GM19324 (cell line): ENCODE measurements around the gene YIPF6.
"Not testable (repeated sequence)": the region's sequence is repeated elsewhere in the genome, so short reads cannot be mapped to it uniquely, and the experiment has no call there.

Source experiments
- ATAC-seq: cut with Tn5 transposase; IDR thresholded peaks from one replicate; pipeline ENCODE4 v1.9.1; 2021; ENCODE audit warnings: mild to moderate bottlenecking, moderate library complexity; ENCODE audit not compliant: unreplicated experiment, low FRiP score

The YIPF6 gene

DNA sequence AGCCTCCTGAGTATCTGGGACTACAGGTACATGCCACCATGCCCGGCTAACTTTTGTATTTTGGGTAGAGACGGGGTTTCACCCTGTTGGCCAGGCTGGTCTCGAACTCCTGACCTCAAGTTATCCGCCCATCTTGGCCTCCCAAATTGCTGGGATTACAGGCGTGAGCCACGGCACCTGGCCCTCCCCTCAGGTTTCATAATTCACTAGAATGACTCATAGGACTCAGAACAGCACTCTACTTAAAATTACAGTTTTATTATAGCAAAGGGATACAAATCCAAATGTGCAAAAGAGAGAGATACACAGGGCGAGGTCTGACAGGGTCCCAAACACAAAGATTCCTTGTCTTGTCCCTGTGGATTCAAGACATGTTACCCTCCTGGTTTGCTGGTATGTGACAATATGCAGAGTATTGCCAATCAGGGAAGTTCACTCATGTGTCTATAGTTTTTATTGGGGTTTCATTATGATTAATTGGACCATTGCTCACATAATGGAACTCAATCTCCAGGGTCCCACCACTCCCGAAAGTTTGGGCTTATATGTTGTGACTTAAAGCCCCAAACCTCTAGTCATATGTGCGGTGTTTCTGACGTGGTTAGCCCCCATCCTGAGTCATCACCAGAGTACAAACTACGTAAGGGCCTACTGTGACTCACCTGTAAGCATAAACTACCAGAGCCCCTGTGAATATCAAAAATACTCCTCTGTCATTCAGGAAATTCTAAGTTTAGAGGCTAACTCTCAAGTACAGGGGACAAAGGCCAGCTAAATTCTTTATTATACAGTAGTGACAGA, 5.2 kb downstream of the YIPF6 start:
- ATAC-seq: no peak

GRCh38 chrX:68506649-68507048, 7.8 kb downstream of the YIPF6 start:
- ATAC-seq: no peak

DNA sequence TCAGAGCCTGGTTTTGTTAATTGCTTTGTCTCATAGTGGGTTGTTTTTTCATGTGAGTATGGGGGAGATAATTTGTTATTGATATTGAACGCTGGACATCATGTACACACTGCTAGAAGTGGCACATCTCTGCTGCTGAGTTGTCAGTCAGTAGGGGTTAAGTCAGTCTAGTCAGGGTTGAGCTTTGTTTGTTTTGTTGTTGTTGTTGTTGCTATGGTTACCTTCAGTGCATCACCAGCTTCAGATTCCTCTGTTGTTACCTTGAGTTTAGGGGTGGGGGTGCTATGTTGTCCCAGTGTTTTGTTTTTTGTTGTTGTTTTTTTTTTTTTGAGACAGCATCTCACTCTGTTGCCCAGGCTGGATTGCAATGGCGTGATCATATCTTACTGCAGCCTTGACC, 9.9 kb downstream of the YIPF6 start:
- ATAC-seq: no peak

- ATAC-seq: peak; percentile 75
These were observed 12.4 kb downstream of the YIPF6 start for GRCh38 chrX:68511255-68511654.

GRCh38 chrX:68524680-68525079, 25.8 kb downstream of the YIPF6 start:
- not testable (repeated sequence) for ATAC-seq

DNA sequence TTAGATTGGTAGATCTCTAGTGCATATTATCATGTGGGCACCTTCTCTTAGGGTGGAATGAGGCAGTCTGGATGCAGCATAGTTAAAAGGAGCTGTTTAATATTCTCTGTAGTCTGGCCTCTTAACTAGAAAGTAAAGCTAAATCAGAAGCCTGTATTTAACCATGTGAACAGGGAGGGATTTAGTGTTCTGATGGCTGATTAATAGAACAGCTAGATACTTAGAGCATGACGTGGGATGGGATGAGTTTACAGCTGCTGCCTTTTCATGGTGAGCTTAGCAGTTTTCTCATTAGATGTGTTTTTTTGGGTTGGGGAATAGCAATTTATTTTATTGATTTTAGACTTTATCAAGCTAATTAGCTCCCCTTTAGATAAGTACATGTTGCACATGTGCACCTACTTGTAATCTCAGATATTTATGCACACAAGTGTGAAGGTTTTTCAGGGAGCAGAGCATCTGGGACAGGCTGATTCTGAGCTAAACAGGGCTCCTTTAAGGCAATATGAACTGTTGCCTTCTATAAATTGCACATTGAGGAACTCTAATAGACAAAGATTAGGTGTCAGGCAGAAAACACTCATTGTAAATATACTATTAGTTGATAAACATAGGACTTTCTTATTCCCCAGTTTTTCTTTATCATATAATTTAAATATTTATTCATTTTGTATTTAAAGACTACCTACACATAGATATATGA, 34.1 kb downstream of the YIPF6 start:
- ATAC-seq: no peak

GRCh38 chrX:68533656-68534055, 34.8 kb downstream of the YIPF6 start:
- no peak for ATAC-seq

GRCh38 chrX:68534691-68535090, 35.8 kb downstream of the YIPF6 start:
- no peak for ATAC-seq

DNA sequence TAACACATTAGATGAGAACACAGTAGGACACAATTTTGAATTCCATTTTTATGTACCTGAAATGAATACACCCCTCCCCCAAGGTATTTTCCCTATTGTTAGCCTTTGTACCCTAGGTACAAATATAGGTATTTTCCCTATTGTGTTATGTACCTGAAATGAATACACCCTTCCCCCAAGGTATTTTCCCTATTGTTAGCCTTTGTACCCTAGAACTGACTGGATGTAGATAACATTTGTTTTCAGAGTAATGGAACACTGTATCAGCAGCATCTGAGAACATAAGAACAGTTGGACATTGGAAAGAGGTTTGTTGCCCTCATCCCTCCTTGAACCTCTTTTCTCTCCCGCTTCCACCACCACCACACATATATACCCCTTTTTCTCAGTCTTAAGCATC, 37.6 kb downstream of the YIPF6 start:
- no peak for ATAC-seq

GRCh38 chrX:68536884-68537283, 38.0 kb downstream of the YIPF6 start:
- ATAC-seq: no peak

GRCh38 chrX:68550193-68550592, 51.3 kb downstream of the YIPF6 start:
- ATAC-seq: no peak

- no peak for ATAC-seq
These were observed 57.2 kb downstream of the YIPF6 start for GRCh38 chrX:68556036-68556435.

DNA sequence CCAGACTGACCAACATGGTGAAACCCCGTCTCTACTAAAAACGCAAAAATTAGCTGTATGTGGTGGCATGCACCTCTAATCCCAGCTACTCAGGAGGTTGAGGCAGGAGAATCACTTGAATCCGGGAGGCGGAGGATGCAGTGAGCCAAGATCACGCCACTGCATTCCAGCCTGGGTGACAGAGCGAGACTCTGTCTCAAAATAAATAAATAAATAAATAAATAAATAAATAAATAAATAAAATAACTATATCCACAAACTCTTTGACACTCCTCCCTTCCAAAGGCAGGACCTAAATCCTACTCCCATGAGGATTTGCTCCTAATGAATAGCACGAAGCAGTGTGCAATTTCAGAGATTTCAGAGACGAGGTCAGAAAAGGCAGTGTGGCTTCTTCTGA, 58.3 kb downstream of the YIPF6 start:
- not testable (repeated sequence) for ATAC-seq

DNA sequence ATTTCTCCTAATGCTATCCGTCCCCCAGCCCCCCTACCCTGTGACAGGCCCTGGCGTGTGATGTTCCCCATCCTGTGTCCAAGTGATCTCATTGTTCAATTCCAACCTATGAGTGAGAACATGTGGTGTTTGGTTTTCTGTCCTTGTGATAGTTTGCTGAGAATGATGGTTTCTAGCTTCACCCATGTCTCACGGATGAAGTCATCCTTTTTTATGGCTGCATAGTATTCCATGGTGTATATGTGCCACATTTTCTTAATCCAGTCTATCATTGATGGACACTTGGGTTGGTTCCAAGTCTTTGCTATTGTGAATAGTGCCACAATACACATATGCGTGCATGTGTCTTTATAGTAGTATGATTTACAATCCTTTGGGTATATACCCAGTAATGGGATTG, 61.1 kb downstream of the YIPF6 start:
- ATAC-seq: not testable (repeated sequence)

- no peak for ATAC-seq
These were observed 69.3 kb downstream of the YIPF6 start for GRCh38 chrX:68568136-68568535.

- no peak for ATAC-seq
These were observed 71.7 kb downstream of the YIPF6 start for GRCh38 chrX:68570598-68570997.

DNA sequence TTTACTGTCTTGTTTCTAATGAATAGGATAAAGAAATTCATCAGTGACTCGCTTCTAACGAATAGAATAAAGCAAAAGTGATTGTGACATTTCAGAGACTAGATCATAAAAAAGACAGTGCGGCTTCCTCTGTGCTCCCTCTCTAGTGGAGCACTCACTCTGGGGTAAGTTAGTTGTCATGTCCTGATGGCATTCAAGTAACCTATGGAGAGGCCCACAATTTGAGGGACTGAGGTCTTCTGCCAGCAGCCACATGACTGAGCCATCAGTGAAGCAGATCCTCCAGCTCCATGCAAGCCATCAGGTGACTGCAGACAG, 72.4 kb downstream of the YIPF6 start:
- no peak for ATAC-seq

- ATAC-seq: peak; percentile 58
These were observed 72.9 kb downstream of the YIPF6 start for GRCh38 chrX:68571610-68572311.

DNA sequence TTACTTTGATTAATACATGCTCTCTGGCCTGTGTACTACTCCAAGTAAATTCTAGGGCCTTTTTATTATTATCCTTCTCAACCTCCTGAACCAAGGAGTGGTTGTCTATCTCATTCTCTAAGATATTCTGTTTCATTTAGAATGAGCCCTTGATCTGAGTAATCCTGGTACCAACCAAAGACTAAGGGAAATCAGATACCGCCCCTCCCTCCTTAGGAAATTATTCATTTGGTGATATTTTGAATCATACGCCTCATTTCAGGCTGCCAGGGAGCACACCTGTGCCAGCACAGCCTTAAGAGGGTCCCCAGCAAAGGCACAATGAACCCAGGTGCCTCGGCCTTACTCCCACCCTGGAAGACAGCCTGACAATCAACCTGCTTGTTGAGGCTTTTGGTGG, 75.4 kb downstream of the YIPF6 start:
- no peak for ATAC-seq

- ATAC-seq: no peak
These were observed 81.0 kb downstream of the YIPF6 start for GRCh38 chrX:68579810-68580209.

DNA sequence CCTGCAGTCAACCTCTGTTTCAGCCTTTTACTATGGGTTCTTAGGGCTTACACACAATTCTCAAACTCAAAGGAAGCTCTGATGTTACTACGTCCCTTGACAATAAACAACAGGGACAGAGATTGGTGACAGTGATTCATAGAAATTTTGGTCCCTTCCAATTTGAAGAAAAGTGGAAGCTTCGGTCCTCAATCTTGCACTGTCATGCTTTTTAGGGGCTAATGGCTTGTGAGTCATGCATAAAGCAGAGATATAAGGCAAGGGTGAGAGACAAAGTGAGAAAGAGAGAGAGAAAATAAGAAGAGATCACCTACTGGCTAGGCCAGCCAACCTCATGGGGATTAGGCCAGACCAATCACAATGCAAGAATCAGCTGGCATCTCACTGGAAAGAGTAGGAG, 85.4 kb downstream of the YIPF6 start:
- no peak for ATAC-seq
